K562 (cell line): ENCODE measurements around the gene GGPS1. TPM values are rescaled to one million over a fixed set of nuclear protein-coding genes. Genes with fewer than 3 reads are reported as not detected.

Experiments used
- CBX8 ChIP-seq: fragments of 200-600 bp; sonication (generic); IDR thresholded peaks from 2 replicates; pipeline ENCODE4 v1.6.1; 2012; ENCODE audit warnings: borderline replicate concordance, mixed run types, low read depth, mild to moderate bottlenecking, moderate library complexity, mixed read lengths, low read length, control low read depth, inconsistent platforms; ENCODE audit not compliant: poor library complexity, severe bottlenecking; ENCODE audit errors: extremely low read depth
- CTBP1 ChIP-seq: fragments of 450-650 bp; IDR thresholded peaks from 2 replicates; pipeline ENCODE4 v1.6.1; 2016; ENCODE audit warnings: borderline replicate concordance
- ESRRB ChIP-seq: fragments of 250-450 bp; sonication (Bioruptor Pico); IDR thresholded peaks from 2 replicates; pipeline ENCODE4 v1.5.0; 2020; ENCODE audit warnings: mild to moderate bottlenecking, moderate library complexity, borderline replicate concordance
- FOXP1 ChIP-seq: sonication (generic); formaldehyde crosslinking; IDR thresholded peaks from 2 replicates; pipeline ENCODE4 v1.8.0; 2022; ENCODE audit warnings: mild to moderate bottlenecking, missing genetic modification reagents
- HNRNPL ChIP-seq: fragments of 200-400 bp; formaldehyde crosslinking; IDR thresholded peaks from 2 replicates; pipeline ENCODE4 v1.6.1; 2017; ENCODE audit warnings: low read depth, mild to moderate bottlenecking, low read length
- HNRNPLL ChIP-seq: fragments of 200-400 bp; formaldehyde crosslinking; IDR thresholded peaks from 2 replicates; pipeline ENCODE4 v1.6.1; 2017; ENCODE audit warnings: low read length, low read depth, mild to moderate bottlenecking; ENCODE audit not compliant: poor library complexity, severe bottlenecking
- HOXB6 ChIP-seq: fragments of 250-450 bp; sonication (Bioruptor Pico); IDR thresholded peaks from 2 replicates; pipeline ENCODE4 v1.5.1; 2022; ENCODE audit warnings: mild to moderate bottlenecking, borderline replicate concordance
- ID3 ChIP-seq, 2 experiments: fragments of 250-450 bp in 1 of 2; fragments of 450-650 bp in 1 of 2; sonication (Bioruptor Pico) in 1 of 2; IDR thresholded peaks; 2 replicates each; pipeline versions ENCODE4 v1.6.1 to v1.8.0; 2016 to 2021; ENCODE audit warnings: mild to moderate bottlenecking in 2 of 2, moderate library complexity in 2 of 2, missing compliant biosample characterization in 1 of 2, missing genetic modification characterization in 1 of 2
- KDM1A ChIP-seq, 2 experiments: fragments of 450-650 bp; IDR thresholded peaks; 2 replicates each; pipeline ENCODE4 v1.6.1; 2016; ENCODE audit warnings: mild to moderate bottlenecking in 2 of 2
- MEF2A ChIP-seq: IDR thresholded peaks from 2 replicates; pipeline ENCODE4 v1.6.1; 2011; ENCODE audit warnings: low read depth, mild to moderate bottlenecking, low read length, moderate library complexity; ENCODE audit not compliant: control insufficient read depth
- NCOR1 ChIP-seq: fragments of 450-650 bp; IDR thresholded peaks from 2 replicates; pipeline ENCODE4 v1.6.1; 2016; ENCODE audit warnings: mild to moderate bottlenecking, moderate library complexity
- NR2C1 ChIP-seq, 2 experiments: fragments of 450-650 bp; IDR thresholded peaks; 2 replicates each; pipeline ENCODE4 v1.6.1; 2017; ENCODE audit warnings: mild to moderate bottlenecking in 2 of 2, antibody characterized with exemption in 1 of 2, inconsistent platforms in 1 of 2, missing compliant biosample characterization in 1 of 2, missing genetic modification characterization in 1 of 2
- RAD51 ChIP-seq: fragments of 450-650 bp; IDR thresholded peaks from 2 replicates; pipeline ENCODE4 v1.7.1; 2016; ENCODE audit warnings: low read depth, mild to moderate bottlenecking, borderline replicate concordance
- TRIM24 ChIP-seq, 2 experiments: fragments of 450-650 bp; IDR thresholded peaks; 2 replicates each; pipeline ENCODE4 v1.6.1; 2016
- ZFX ChIP-seq: sonication (generic); formaldehyde crosslinking; IDR thresholded peaks from 2 replicates; pipeline ENCODE4 v1.8.0; 2022; ENCODE audit warnings: mild to moderate bottlenecking, missing genetic modification reagents, moderate library complexity
- ZKSCAN3 ChIP-seq: fragments of 250-450 bp; sonication (Bioruptor Pico); IDR thresholded peaks from 2 replicates; pipeline ENCODE4 v1.4.0; 2020
- ZNF398 ChIP-seq: fragments of 250-450 bp; sonication (Bioruptor Pico); IDR thresholded peaks from 2 replicates; pipeline ENCODE4 v1.8.0; 2021; ENCODE audit warnings: moderate library complexity, mild to moderate bottlenecking, inconsistent platforms
- ZNF778 ChIP-seq: fragments of 450-650 bp; formaldehyde crosslinking; IDR thresholded peaks from 2 replicates; pipeline ENCODE4 v1.4.0; 2020; ENCODE audit warnings: mild to moderate bottlenecking, moderate library complexity
- polyA plus RNA-seq, 8 experiments: library from polyadenylated mRNA; depleted of rRNA in 4 of 8; stranded (reverse) in 5 of 8; unstranded in 3 of 8; fragments of >200 nt; fragmentation: Nextera tagmentation in 2 of 8; fragmentation: Illumina TruSeq in 1 of 8; extraction: Ambion mirVana in 2 of 8; extraction: Trizol in 1 of 8; gene quantifications; 2 replicates each; pipeline versions ENCODE4 v1.2.1 to v1.2.3, GENCODE V29; 2011 to 2014; ENCODE audit warnings: inconsistent platforms in 1 of 8, missing spikeins in 1 of 8
- total RNA-seq, 7 experiments: library from RNA; depleted of rRNA in 6 of 7; stranded (reverse); fragments of >200 nt in 6 of 7; fragmentation: Illumina TruSeq in 2 of 7; extraction: Trizol in 2 of 7; gene quantifications; 2 replicates each; pipeline versions ENCODE4 v1.2.1 to v1.2.3, GENCODE V29; 2011 to 2021; ENCODE audit warnings: low replicate concordance in 1 of 7
- TF ChIP-seq, protein P1 (sequence below): fragments of 450-650 bp; IDR thresholded peaks from 2 replicates; pipeline ENCODE4 v1.6.1; 2018; ENCODE audit warnings: mild to moderate bottlenecking, low read depth; ENCODE audit not compliant: partially characterized antibody
- TF ChIP-seq, protein P2 (sequence below): IDR thresholded peaks from 3 replicates; pipeline ENCODE4 v1.6.1; 2011; ENCODE audit warnings: borderline replicate concordance, mild to moderate bottlenecking, moderate library complexity; ENCODE audit not compliant: insufficient read length; ENCODE audit errors: extremely low read depth

GGPS1 gene
- total and polyA plus RNA-seq, 9 of the 15 experiments (the other 6 are each of a cell fraction or from before 2014, with no cell fraction given): 18.8 to 104 (median 56.3) TPM

GRCh38 chr1:235351898-235352297 is 23.5 kb downstream of the GGPS1 start (continued):
- TF ChIP-seq MEF2A (no peak), HNRNPLL (no peak), ZKSCAN3 (CRISPR knock-in tag) (no peak), TRIM24 (IDR thresholded peaks at IDR 0.05) (no peak), KDM1A (IDR thresholded peaks at IDR 0.05) (0 out of 4 replicates have a peak, but pooled peaks have one; percentile 16 to 21), ESRRB (no peak), FOXP1 (no peak), CBX8 (no peak), ZNF778 (CRISPR knock-in tag) (no peak), ZFX (CRISPR knock-in tag) (no peak), NR2C1 (IDR thresholded peaks at IDR 0.05) (0 out of 2 replicates have a peak, but pooled peaks have one; percentile 14), NR2C1 (tag; IDR thresholded peaks at IDR 0.05) (no peak), CTBP1 (no peak), HNRNPL (no peak), HOXB6 (CRISPR knock-in tag) (no peak), NCOR1 (no peak), ID3 (CRISPR knock-in tag; IDR thresholded peaks at IDR 0.05) (no peak), ID3 (tag; IDR thresholded peaks at IDR 0.05) (no peak), ZNF398 (CRISPR knock-in tag) (no peak), RAD51 (no peak)
- TF ChIP-seq, protein P1, sequence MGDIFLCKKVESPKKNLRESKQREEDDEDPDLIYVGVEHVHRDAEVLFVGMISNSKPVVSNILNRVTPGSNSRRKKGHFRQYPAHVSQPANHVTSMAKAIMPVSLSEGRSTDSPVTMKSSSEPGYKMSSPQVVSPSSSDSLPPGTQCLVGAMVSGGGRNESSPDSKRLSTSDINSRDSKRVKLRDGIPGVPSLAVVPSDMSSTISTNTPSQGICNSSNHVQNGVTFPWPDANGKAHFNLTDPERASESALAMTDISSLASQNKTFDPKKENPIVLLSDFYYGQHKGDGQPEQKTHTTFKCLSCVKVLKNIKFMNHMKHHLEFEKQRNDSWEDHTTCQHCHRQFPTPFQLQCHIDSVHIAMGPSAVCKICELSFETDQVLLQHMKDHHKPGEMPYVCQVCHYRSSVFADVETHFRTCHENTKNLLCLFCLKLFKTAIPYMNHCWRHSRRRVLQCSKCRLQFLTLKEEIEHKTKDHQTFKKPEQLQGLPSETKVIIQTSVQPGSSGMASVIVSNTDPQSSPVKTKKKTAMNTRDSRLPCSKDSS: no peak
- TF ChIP-seq, protein P2, sequence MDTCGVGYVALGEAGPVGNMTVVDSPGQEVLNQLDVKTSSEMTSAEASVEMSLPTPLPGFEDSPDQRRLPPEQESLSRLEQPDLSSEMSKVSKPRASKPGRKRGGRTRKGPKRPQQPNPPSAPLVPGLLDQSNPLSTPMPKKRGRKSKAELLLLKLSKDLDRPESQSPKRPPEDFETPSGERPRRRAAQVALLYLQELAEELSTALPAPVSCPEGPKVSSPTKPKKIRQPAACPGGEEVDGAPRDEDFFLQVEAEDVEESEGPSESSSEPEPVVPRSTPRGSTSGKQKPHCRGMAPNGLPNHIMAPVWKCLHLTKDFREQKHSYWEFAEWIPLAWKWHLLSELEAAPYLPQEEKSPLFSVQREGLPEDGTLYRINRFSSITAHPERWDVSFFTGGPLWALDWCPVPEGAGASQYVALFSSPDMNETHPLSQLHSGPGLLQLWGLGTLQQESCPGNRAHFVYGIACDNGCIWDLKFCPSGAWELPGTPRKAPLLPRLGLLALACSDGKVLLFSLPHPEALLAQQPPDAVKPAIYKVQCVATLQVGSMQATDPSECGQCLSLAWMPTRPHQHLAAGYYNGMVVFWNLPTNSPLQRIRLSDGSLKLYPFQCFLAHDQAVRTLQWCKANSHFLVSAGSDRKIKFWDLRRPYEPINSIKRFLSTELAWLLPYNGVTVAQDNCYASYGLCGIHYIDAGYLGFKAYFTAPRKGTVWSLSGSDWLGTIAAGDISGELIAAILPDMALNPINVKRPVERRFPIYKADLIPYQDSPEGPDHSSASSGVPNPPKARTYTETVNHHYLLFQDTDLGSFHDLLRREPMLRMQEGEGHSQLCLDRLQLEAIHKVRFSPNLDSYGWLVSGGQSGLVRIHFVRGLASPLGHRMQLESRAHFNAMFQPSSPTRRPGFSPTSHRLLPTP: no peak
